ENCODE measurements around the gene PRKRIP1. TPM values are rescaled to one million over a fixed set of nuclear protein-coding genes. Genes with fewer than 3 reads are reported as not detected.

PRKRIP1 gene
- total RNA-seq, 1 donor from 2014 or later, result 37.3 TPM

- H3K4me1 ChIP-seq (ENCODE audit: insufficient read depth, low read length), result peaks cover 19% of the 10 kb centered on the region
- H3K4me2 ChIP-seq (ENCODE audit: low read length), result no peak overlapping the region
- DNase-seq (ENCODE audit: low read depth) (no peak), FAIRE-seq (no peak)
- no peak overlapping the region for H3K4me3 Mint-ChIP-seq (ENCODE audit: unreplicated experiment)
- H3K9me3 ChIP-seq (ENCODE audit: insufficient read depth, low read depth, low read length), result no peaks in the 10 kb centered on the region
- H3K79me2 ChIP-seq (ENCODE audit: insufficient read depth, low read length), result no peaks in the 10 kb centered on the region
- no peak overlapping the region for H3K27ac Mint-ChIP-seq (ENCODE audit: unreplicated experiment)
- H3K9me3 Mint-ChIP-seq (ENCODE audit: unreplicated experiment), result no peaks in the 10 kb centered on the region
- H3K4me1 Mint-ChIP-seq (ENCODE audit: low read depth, unreplicated experiment), result peaks cover 2% of the 10 kb centered on the region
- no peak overlapping the region for H3K27ac ChIP-seq (ENCODE audit: low read depth, low read length)
- no peak for TF ChIP-seq EZH2 (IDR thresholded peaks at IDR 0.05; ENCODE audit: insufficient read depth, low read length)
- TF ChIP-seq, protein P1, sequence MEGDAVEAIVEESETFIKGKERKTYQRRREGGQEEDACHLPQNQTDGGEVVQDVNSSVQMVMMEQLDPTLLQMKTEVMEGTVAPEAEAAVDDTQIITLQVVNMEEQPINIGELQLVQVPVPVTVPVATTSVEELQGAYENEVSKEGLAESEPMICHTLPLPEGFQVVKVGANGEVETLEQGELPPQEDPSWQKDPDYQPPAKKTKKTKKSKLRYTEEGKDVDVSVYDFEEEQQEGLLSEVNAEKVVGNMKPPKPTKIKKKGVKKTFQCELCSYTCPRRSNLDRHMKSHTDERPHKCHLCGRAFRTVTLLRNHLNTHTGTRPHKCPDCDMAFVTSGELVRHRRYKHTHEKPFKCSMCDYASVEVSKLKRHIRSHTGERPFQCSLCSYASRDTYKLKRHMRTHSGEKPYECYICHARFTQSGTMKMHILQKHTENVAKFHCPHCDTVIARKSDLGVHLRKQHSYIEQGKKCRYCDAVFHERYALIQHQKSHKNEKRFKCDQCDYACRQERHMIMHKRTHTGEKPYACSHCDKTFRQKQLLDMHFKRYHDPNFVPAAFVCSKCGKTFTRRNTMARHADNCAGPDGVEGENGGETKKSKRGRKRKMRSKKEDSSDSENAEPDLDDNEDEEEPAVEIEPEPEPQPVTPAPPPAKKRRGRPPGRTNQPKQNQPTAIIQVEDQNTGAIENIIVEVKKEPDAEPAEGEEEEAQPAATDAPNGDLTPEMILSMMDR (IDR thresholded peaks at IDR 0.05; ENCODE audit: insufficient read depth, low read depth, low read length), result no peak
- H2AFZ ChIP-seq (ENCODE audit: low read depth, low read length), result no peak overlapping the region
- H3K36me3 Mint-ChIP-seq (ENCODE audit: low read depth, unreplicated experiment), result peaks cover 11% of the 10 kb centered on the region
- no peaks in the 10 kb centered on the region for H3K27me3 ChIP-seq (ENCODE audit: insufficient read depth, low read length)
- H3K9ac ChIP-seq (ENCODE audit: low read length), result no peak overlapping the region
- peaks cover 9% of the 10 kb centered on the region for H4K20me1 ChIP-seq (ENCODE audit: insufficient read depth, low read length)
- no peaks in the 10 kb centered on the region for H3K36me3 ChIP-seq (ENCODE audit: insufficient read depth, low read length)
- no peaks in the 10 kb centered on the region for H3K27me3 Mint-ChIP-seq (ENCODE audit: low read depth, unreplicated experiment)
- no peak overlapping the region for H3K4me3 ChIP-seq (ENCODE audit: insufficient read depth, low read depth, low read length)
These were observed 49.0 kb downstream of the PRKRIP1 start for GRCh38 chr7:102444961-102445673.

DNA sequence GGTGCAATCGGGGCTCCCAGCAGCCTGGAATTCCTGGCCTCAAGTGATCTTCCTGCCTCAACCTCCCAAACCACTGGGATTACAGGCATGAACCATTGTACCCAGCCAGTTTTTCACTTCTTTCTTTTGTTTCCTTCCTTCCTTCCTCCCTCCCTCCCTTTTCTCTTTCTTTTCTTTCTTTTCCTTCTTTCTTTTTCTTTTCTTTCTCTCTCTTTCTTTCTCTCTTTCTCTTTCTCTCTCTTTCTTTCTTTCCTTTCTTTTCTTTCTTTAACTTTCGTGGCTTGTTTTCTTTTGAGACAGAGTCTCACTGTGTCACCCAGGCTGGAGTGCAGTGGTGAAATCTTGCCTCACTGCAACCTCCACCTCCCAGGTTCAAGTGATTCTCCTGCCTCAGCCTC lies 49.5 kb downstream of the PRKRIP1 start:
- Mint-ChIP-seq H3K36me3 (ENCODE audit: low read depth, unreplicated experiment) (peaks cover 11% of the 10 kb centered on the region), H3K27ac (ENCODE audit: unreplicated experiment) (no peak overlapping the region)
- peaks cover 5% of the 10 kb centered on the region for H4K20me1 ChIP-seq (ENCODE audit: insufficient read depth, low read length)

More for the DNA sequence above, 49.5 kb downstream of the PRKRIP1 start:
- H2AFZ ChIP-seq (ENCODE audit: low read depth, low read length), result no peak overlapping the region
- H3K9ac ChIP-seq (ENCODE audit: low read length), result no peak overlapping the region
- no peaks in the 10 kb centered on the region for H3K27me3 ChIP-seq (ENCODE audit: insufficient read depth, low read length)
- H3K9me3 Mint-ChIP-seq (ENCODE audit: unreplicated experiment), result no peaks in the 10 kb centered on the region
- no peaks in the 10 kb centered on the region for H3K27me3 Mint-ChIP-seq (ENCODE audit: low read depth, unreplicated experiment)
- no peaks in the 10 kb centered on the region for H3K4me1 Mint-ChIP-seq (ENCODE audit: low read depth, unreplicated experiment)
- H3K9me3 ChIP-seq (ENCODE audit: insufficient read depth, low read depth, low read length), result no peaks in the 10 kb centered on the region
- no peak overlapping the region for H3K4me2 ChIP-seq (ENCODE audit: low read length)
- H3K36me3 ChIP-seq (ENCODE audit: insufficient read depth, low read length), result no peaks in the 10 kb centered on the region
- no peak for FAIRE-seq
- no peak for DNase-seq (ENCODE audit: low read depth)
- no peak overlapping the region for H3K4me3 ChIP-seq (ENCODE audit: insufficient read depth, low read depth, low read length)
- TF ChIP-seq EZH2 (IDR thresholded peaks at IDR 0.05; ENCODE audit: insufficient read depth, low read length), result no peak
- TF ChIP-seq, protein P1 (IDR thresholded peaks at IDR 0.05; ENCODE audit: insufficient read depth, low read depth, low read length), result no peak
- no peak overlapping the region for H3K27ac ChIP-seq (ENCODE audit: low read depth, low read length)
- peaks cover 14% of the 10 kb centered on the region for H3K4me1 ChIP-seq (ENCODE audit: insufficient read depth, low read length)
- H3K4me3 Mint-ChIP-seq (ENCODE audit: unreplicated experiment), result no peak overlapping the region
- no peaks in the 10 kb centered on the region for H3K79me2 ChIP-seq (ENCODE audit: insufficient read depth, low read length)

Measured in astrocyte (in vitro differentiated cells and primary cell).